HG02885 (cell line): Measurements from ENCODE around the gene MAP2K7.

ENCODE experiments used
- ATAC-seq: cut with Tn5 transposase; IDR thresholded peaks from one replicate; pipeline ENCODE4 v1.9.1; 2021; ENCODE audit warnings: mild to moderate bottlenecking; ENCODE audit not compliant: unreplicated experiment, poor library complexity

MAP2K7 gene

GRCh38 chr19:7866399-7867091, 37.1 kb upstream of the MAP2K7 start:
- no peak for ATAC-seq

- ATAC-seq = no peak
Measured at GRCh38 chr19:7867092-7867844, 36.4 kb upstream of the MAP2K7 start.

- no peak for ATAC-seq
Measured at GRCh38 chr19:7868326-7868670, 35.4 kb upstream of the MAP2K7 start.

GRCh38 chr19:7868671-7869452, 34.8 kb upstream of the MAP2K7 start:
- peak; percentile 61 for ATAC-seq

GRCh38 chr19:7869453-7869909, 34.2 kb upstream of the MAP2K7 start:
- ATAC-seq = peak; percentile 51

GRCh38 chr19:7869910-7870511, 33.7 kb upstream of the MAP2K7 start:
- no peak for ATAC-seq

- ATAC-seq = no peak
Measured at GRCh38 chr19:7870571-7871436, 32.9 kb upstream of the MAP2K7 start.

GRCh38 chr19:7871437-7872305, 32.0 kb upstream of the MAP2K7 start:
- no peak for ATAC-seq

GRCh38 chr19:7872306-7873204, 31.1 kb upstream of the MAP2K7 start:
- no peak for ATAC-seq

- ATAC-seq = no peak
Measured at GRCh38 chr19:7873304-7874075, 30.2 kb upstream of the MAP2K7 start.

GRCh38 chr19:7874076-7874896, 29.4 kb upstream of the MAP2K7 start, which contains the start of gene PRR36:
PRR36 (minus strand) TSS chr19:7874390; CDS start chr19:7873689, 701 bp downstream.
- ATAC-seq = no peak

GRCh38 chr19:7874897-7875273, 28.8 kb upstream of the MAP2K7 start:
- ATAC-seq = no peak

- no peak for ATAC-seq
Measured at GRCh38 chr19:7877249-7877836, 26.3 kb upstream of the MAP2K7 start.

GRCh38 chr19:7879111-7879807, 24.4 kb upstream of the MAP2K7 start:
- no peak for ATAC-seq

- no peak for ATAC-seq
Measured at GRCh38 chr19:7879836-7880235, 23.8 kb upstream of the MAP2K7 start.
